ENCODE results near the gene MTARC2. TPM values are rescaled to one million over a fixed set of nuclear protein-coding genes. Genes with fewer than 3 reads are reported as not detected.

The MTARC2 gene
- total and polyA plus RNA-seq, 2 of the 13 experiments (the other 11 are each of a cell fraction or from before 2014, with no cell fraction given) = 8.5 to 10.1 TPM

- TF ChIP-seq ZNF256 (CRISPR knock-in tag; conservative IDR thresholded peaks at IDR 0.05) (no peak), ISX (CRISPR knock-in tag; conservative IDR thresholded peaks at IDR 0.05) (no peak), AFF4 (CRISPR knock-in tag; IDR thresholded peaks at IDR 0.05) (no peak), ZNF746 (CRISPR knock-in tag; IDR thresholded peaks at IDR 0.05) (no peak), JUN (CRISPR knock-in tag; IDR thresholded peaks at IDR 0.05) (no peak), PRDM15 (CRISPR knock-in tag; IDR thresholded peaks at IDR 0.05) (no peak), ZGPAT (CRISPR knock-in tag; IDR thresholded peaks at IDR 0.05) (0 out of 2 replicates have a peak, but pooled peaks have one; percentile 36), ZNF713 (CRISPR knock-in tag; IDR thresholded peaks at IDR 0.05) (no peak), ZNF326 (CRISPR knock-in tag; IDR thresholded peaks at IDR 0.05; ENCODE audit: borderline replicate concordance) (no peak), HDAC2 (CRISPR knock-in tag; IDR thresholded peaks at IDR 0.05) (peak; percentile 69; the same call in 1 of the 2 replicates), PITX1 (CRISPR knock-in tag; IDR thresholded peaks at IDR 0.05) (no peak), KLF6 (CRISPR knock-in tag; IDR thresholded peaks at IDR 0.05) (no peak), ZNF576 (CRISPR knock-in tag; IDR thresholded peaks at IDR 0.05) (no peak)
- TF ChIP-seq, protein P1, sequence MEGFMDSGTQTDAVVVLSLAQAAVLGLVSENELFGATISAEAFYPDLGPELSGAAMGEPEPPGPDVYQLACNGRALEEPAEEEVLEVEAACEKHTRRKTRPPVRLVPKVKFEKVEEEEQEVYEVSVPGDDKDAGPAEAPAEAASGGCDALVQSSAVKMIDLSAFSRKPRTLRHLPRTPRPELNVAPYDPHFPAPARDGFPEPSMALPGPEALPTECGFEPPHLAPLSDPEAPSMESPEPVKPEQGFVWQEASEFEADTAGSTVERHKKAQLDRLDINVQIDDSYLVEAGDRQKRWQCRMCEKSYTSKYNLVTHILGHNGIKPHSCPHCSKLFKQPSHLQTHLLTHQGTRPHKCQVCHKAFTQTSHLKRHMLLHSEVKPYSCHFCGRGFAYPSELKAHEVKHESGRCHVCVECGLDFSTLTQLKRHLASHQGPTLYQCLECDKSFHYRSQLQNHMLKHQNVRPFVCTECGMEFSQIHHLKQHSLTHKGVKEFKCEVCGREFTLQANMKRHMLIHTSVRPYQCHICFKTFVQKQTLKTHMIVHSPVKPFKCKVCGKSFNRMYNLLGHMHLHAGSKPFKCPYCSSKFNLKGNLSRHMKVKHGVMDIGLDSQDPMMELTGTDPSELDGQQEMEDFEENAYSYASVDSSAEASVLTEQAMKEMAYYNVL (CRISPR knock-in tag; IDR thresholded peaks at IDR 0.05; ENCODE audit: borderline replicate concordance) = peak; percentile 24; the same call in 1 of the 2 replicates
- TF ChIP-seq, protein P2, sequence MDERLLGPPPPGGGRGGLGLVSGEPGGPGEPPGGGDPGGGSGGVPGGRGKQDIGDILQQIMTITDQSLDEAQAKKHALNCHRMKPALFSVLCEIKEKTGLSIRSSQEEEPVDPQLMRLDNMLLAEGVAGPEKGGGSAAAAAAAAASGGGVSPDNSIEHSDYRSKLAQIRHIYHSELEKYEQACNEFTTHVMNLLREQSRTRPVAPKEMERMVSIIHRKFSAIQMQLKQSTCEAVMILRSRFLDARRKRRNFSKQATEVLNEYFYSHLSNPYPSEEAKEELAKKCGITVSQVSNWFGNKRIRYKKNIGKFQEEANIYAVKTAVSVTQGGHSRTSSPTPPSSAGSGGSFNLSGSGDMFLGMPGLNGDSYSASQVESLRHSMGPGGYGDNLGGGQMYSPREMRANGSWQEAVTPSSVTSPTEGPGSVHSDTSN (CRISPR knock-in tag; IDR thresholded peaks at IDR 0.05) = peak; percentile 81
- TF ChIP-seq, protein P3, sequence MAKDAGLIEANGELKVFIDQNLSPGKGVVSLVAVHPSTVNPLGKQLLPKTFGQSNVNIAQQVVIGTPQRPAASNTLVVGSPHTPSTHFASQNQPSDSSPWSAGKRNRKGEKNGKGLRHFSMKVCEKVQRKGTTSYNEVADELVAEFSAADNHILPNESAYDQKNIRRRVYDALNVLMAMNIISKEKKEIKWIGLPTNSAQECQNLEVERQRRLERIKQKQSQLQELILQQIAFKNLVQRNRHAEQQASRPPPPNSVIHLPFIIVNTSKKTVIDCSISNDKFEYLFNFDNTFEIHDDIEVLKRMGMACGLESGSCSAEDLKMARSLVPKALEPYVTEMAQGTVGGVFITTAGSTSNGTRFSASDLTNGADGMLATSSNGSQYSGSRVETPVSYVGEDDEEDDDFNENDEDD (CRISPR knock-in tag; IDR thresholded peaks at IDR 0.05; ENCODE audit: borderline replicate concordance) = no peak
Measured at GRCh38 chr1:220698607-220699016, 49.5 kb upstream of the MTARC2 start (continued).

Measured in HepG2 (cell line).